RWPE1 (cell line): ENCODE measurements around the gene TREM1.
A peak's percentile ranks its signal among the peaks of the same experiment; 100 is the strongest.

ENCODE experiments used
- CTCF ChIA-PET: fragments of 350-600 bp; sonication (Branson Sonifier 250); formaldehyde crosslinking; extraction: SDS; loops from one replicate; lab custom pipeline; 2021; lab: Yijun Ruan, JAX
- POLR2A ChIA-PET: fragments of 400-600 bp; formaldehyde crosslinking; extraction: SDS; loops from one replicate; lab custom pipeline; 2020; ENCODE audit warnings: antibody characterized with exemption; ENCODE audit not compliant: low non-redundant PET; lab: Yijun Ruan, JAX
- DNase-seq: peaks from one replicate; pipeline ENCODE4 v3.0.0; 2012; ENCODE audit warnings: low spot score
- H3K27ac ChIP-seq: fragments of 450-650 bp; 2 replicates; pipeline ENCODE4 v1.5.1; 2017
- TF ChIP-seq, protein P1 (sequence below): fragments of 450-650 bp; conservative IDR thresholded peaks from 2 replicates; pipeline ENCODE4 v1.5.1; 2017; ENCODE audit warnings: low read depth, mild to moderate bottlenecking

Gene TREM1

DNA sequence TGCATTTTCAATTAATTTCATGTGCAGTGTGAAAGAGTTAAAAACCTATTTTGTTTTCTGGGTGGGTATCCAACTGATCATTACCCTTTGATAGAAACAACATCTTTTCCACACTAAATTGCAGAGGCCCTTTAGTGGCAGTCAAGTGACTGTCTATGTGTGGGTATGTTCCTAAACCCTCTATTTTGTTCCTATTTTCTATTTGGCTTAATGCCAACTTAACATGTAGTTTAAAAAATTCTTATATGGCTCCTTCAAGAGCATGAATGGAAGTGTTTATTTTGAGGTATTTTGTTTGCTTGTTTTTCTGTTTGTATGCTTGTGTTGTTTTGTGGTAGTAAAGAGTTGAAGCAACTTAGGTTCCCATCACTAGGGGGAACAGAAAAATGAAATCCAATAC is 19.9 kb downstream of the TREM1 start:
- CTCF ChIA-PET = no interaction called here
- TF ChIP-seq, protein P1, sequence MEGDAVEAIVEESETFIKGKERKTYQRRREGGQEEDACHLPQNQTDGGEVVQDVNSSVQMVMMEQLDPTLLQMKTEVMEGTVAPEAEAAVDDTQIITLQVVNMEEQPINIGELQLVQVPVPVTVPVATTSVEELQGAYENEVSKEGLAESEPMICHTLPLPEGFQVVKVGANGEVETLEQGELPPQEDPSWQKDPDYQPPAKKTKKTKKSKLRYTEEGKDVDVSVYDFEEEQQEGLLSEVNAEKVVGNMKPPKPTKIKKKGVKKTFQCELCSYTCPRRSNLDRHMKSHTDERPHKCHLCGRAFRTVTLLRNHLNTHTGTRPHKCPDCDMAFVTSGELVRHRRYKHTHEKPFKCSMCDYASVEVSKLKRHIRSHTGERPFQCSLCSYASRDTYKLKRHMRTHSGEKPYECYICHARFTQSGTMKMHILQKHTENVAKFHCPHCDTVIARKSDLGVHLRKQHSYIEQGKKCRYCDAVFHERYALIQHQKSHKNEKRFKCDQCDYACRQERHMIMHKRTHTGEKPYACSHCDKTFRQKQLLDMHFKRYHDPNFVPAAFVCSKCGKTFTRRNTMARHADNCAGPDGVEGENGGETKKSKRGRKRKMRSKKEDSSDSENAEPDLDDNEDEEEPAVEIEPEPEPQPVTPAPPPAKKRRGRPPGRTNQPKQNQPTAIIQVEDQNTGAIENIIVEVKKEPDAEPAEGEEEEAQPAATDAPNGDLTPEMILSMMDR = no peak
- no peak for DNase-seq
- POLR2A ChIA-PET = no interaction called here
- no peak overlapping the region for H3K27ac ChIP-seq

DNA sequence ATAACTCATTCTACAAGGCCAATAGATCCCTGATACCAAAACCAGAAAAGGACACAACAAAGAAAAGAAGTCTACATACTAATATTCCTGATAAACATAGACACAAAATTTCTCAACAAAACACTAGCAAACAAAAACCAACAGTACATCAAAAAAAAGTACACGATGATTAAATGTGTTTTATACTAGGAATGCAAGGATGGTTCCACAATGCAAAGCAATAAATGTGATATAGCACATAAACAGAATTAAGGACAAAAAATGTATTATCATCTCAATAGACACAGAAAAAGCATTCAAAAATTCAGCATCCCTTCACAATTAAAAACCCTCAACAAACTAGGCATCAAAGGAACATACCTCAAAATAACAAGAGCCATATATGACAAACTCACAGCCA is 23.2 kb downstream of the TREM1 start:
- no peak overlapping the region for H3K27ac ChIP-seq
- CTCF ChIA-PET = no interaction called here
- DNase-seq = no peak
- POLR2A ChIA-PET = no interaction called here
- TF ChIP-seq, protein P1 = no peak

DNA sequence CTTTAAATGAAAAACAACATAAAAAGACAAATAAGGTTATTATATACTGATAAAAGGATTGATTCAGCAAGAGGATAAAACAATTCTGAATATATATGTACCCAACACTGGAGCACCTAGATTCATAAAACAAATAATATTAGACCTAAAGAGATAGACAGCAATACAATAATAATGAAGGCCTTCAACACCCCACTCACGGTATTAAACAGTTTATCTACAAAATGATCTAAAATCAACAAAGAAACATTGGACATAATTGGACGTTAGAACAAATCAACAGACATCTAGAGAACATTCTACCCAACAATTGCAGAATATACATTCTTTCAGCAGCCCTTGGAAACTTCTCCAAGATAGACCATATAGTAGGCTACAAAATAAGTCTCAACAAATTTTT is 24.1 kb downstream of the TREM1 start:
- ChIA-PET CTCF (no interaction called here), POLR2A (no interaction called here)
- no peak overlapping the region for H3K27ac ChIP-seq
- TF ChIP-seq, protein P1 = no peak
- DNase-seq = no peak

DNA sequence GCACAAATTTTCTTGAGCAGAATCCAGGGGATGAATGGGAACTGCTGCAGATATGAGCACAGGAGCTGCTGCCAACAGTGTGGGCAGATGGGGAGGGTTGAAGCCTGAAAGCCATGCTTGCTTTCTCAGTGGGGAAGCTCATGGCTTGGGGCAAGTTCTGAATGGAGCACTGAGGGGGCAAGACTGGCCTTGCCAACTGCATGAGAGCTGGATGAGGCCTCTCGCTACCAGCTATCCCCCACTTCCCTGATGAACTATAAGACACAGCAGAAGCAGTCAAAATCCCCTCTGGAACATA is 28.3 kb downstream of the TREM1 start:
- ChIA-PET POLR2A (no interaction called here), CTCF (interaction anchor here (0.5 kb wide), 1 partner anchor 21 kb away, joined by 4 read pairs; no protein-coding TSS in a partner anchor)
- peak overlapping the region; percentile 76 for H3K27ac ChIP-seq
- no peak for DNase-seq
- TF ChIP-seq, protein P1 = no peak

DNA sequence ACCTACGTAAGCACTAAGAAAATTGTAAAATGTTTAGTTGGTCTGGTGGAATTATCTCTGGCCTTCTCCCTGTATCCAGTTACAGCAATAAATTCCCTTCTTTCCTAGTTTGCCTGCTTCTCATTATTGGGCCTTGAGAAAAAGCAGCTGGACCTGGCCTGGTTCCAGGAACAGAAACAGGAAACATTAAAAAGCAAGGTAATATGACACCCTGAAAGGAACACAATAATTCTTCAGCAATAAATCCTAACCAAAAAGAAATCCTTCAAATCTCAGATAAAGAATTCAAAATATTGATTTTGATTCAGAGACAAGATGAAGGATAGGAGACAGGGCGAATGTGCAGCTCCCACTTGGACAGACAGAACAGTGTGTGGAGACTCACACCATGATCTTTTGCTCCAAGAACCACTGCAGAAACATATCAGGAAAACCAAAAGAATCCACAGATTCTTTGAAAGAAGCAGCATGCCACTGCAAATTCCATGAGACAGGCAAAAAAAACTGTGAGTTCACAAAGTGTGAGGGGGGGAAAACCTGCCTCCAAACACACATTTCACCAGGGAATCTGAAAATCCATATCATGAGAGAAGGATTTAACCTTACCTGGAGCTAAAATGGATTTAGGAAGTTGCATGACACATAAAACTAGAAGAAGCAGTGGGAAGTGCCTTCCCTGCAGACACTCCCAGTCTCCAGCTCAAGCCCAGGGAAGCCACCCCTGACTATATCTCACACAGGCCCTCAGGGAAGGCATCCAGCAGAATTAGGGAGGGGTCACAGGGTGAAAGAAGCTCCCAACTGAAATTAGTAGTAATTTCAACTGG is 28.9 kb downstream of the TREM1 start:
- CTCF ChIA-PET = no interaction called here

DNA sequence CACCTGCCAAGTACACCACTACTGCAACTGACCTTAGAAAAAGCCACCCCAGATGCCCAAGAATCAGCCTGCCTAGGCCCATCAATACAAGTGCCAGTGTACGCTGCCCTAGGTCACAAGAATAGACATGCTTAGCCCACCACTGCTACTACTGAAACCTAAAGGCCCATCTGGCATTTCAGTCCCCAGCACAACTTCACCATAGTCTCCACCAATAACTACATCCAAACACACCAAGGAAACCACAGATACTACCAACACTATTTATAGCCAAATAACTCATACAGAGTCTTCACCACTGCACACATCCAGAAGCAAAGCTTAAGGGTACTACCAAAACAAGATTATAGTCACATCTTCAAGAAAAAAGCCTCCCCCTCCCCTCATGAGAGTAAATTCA is 30.1 kb downstream of the TREM1 start:
- no peak overlapping the region for H3K27ac ChIP-seq
- CTCF ChIA-PET = no interaction called here
- DNase-seq = no peak
- POLR2A ChIA-PET = no interaction called here
- TF ChIP-seq, protein P1 = no peak

More for the DNA sequence above, 28.9 kb downstream of the TREM1 start:
- peak overlapping the region; percentile 76 for H3K27ac ChIP-seq
- POLR2A ChIA-PET = no interaction called here
- DNase-seq = no peak
- TF ChIP-seq, protein P1 = no peak
